HUES64 (cell line): ENCODE results near the gene AFTPH.

Experiments
- H3K27ac ChIP-seq: 2 replicates; pipeline ENCODE4 v1.7.0; 2013; ENCODE audit warnings: low read depth, low read length, inconsistent platforms
- H3K27me3 ChIP-seq: 2 replicates; pipeline ENCODE4 v1.6.1; 2013; ENCODE audit warnings: mild to moderate bottlenecking, low read length; ENCODE audit not compliant: insufficient read depth
- H3K36me3 ChIP-seq: 2 replicates; pipeline ENCODE4 v1.6.1; 2013; ENCODE audit warnings: mild to moderate bottlenecking, low read length; ENCODE audit not compliant: insufficient read depth
- H3K4me1 ChIP-seq: 2 replicates; pipeline ENCODE4 v1.6.1; 2013; ENCODE audit warnings: mild to moderate bottlenecking, low read length, moderate library complexity; ENCODE audit not compliant: insufficient read depth
- H3K4me3 ChIP-seq: 2 replicates; pipeline ENCODE4 v1.5.1; 2013; ENCODE audit warnings: mild to moderate bottlenecking, low read length, moderate library complexity
- H3K9ac ChIP-seq: 2 replicates; pipeline ENCODE4 v1.6.1; 2013; ENCODE audit warnings: mild to moderate bottlenecking, low read depth, low read length
- H3K9me3 ChIP-seq: 2 replicates; pipeline ENCODE4 v1.6.1; 2013; ENCODE audit warnings: low read depth, low read length; ENCODE audit not compliant: insufficient read depth
- WGBS: fragments of 150-250, 120-280 bp; methylation state at CpG from one replicate; pipeline ENCODE4 v1.1.7; 2013; ENCODE audit warnings: missing lambda C conversion rate; 5-methylcytosine and 5-hydroxymethylcytosine counted together

AFTPH gene

GRCh38 chr2:64542071-64543007 is 18.2 kb downstream of the AFTPH start:
- 83% methylated on average over 2 of the region's 5 CpGs for WGBS
- no peaks in the 10 kb centered on the region for H3K9me3 ChIP-seq
- no peaks in the 10 kb centered on the region for H3K27me3 ChIP-seq
- peaks cover 10% of the 10 kb centered on the region; the same call in 1 of the 2 replicates for H3K4me1 ChIP-seq
- no peak overlapping the region for H3K9ac ChIP-seq
- H3K36me3 ChIP-seq = no peaks in the 10 kb centered on the region
- H3K4me3 ChIP-seq = no peak overlapping the region
- H3K27ac ChIP-seq = no peak overlapping the region

GRCh38 chr2:64543008-64543697 is 19.0 kb downstream of the AFTPH start:
- no peaks in the 10 kb centered on the region for H3K9me3 ChIP-seq
- H3K9ac ChIP-seq = no peak overlapping the region
- H3K27ac ChIP-seq = no peak overlapping the region
- peaks cover 7% of the 10 kb centered on the region; the same call in 1 of the 2 replicates for H3K4me1 ChIP-seq
- H3K36me3 ChIP-seq = no peaks in the 10 kb centered on the region
- no peak overlapping the region for H3K4me3 ChIP-seq
- no peaks in the 10 kb centered on the region for H3K27me3 ChIP-seq

- Histone ChIP-seq H3K36me3 (no peaks in the 10 kb centered on the region), H3K9ac (no peak overlapping the region), H3K4me3 (no peak overlapping the region), H3K27me3 (no peaks in the 10 kb centered on the region), H3K4me1 (peaks cover 5% of the 10 kb centered on the region), H3K9me3 (peaks cover 2% of the 10 kb centered on the region; the same call in 1 of the 2 replicates), H3K27ac (no peak overlapping the region)
- 89% methylated on average over 3 of the region's 3 CpGs for WGBS
Measured at GRCh38 chr2:64548761-64549160, 24.6 kb downstream of the AFTPH start.

- H3K27ac ChIP-seq = no peak overlapping the region
- H3K9ac ChIP-seq = no peak overlapping the region
- H3K9me3 ChIP-seq = peaks cover 2% of the 10 kb centered on the region; the same call in 1 of the 2 replicates
- no peak overlapping the region for H3K4me3 ChIP-seq
- no peaks in the 10 kb centered on the region for H3K36me3 ChIP-seq
- no peaks in the 10 kb centered on the region for H3K27me3 ChIP-seq
- H3K4me1 ChIP-seq = peaks cover 13% of the 10 kb centered on the region
- 100% methylated on average over 1 of the region's 1 CpG for WGBS
Measured at GRCh38 chr2:64550042-64550441, 25.9 kb downstream of the AFTPH start.

- no peaks in the 10 kb centered on the region for H3K36me3 ChIP-seq
- no peak overlapping the region for H3K4me3 ChIP-seq
- 91% methylated on average over 1 of the region's 1 CpG for WGBS
Measured at GRCh38 chr2:64551851-64552250, 27.7 kb downstream of the AFTPH start.

GRCh38 chr2:64554117-64554516 is 30.0 kb downstream of the AFTPH start:
- H3K4me3 ChIP-seq = no peak overlapping the region
- H3K9ac ChIP-seq = no peak overlapping the region
- no peaks in the 10 kb centered on the region for H3K27me3 ChIP-seq
- H3K27ac ChIP-seq = no peak overlapping the region
- 0 out of 2 replicates have a peak, but pooled peaks cover 4% of the 10 kb centered on the region for H3K36me3 ChIP-seq
- peaks cover 8% of the 10 kb centered on the region; the same call in 1 of the 2 replicates for H3K4me1 ChIP-seq
- H3K9me3 ChIP-seq = peaks cover 2% of the 10 kb centered on the region; the same call in 1 of the 2 replicates

More at GRCh38 chr2:64551851-64552250, 27.7 kb downstream of the AFTPH start:
- Histone ChIP-seq H3K9me3 (peaks cover 2% of the 10 kb centered on the region; the same call in 1 of the 2 replicates), H3K4me1 (peaks cover 13% of the 10 kb centered on the region), H3K27me3 (no peaks in the 10 kb centered on the region), H3K27ac (no peak overlapping the region), H3K9ac (no peak overlapping the region)

GRCh38 chr2:64558445-64559081 is 34.4 kb downstream of the AFTPH start:
- 0 out of 2 replicates have a peak, but pooled peaks cover 4% of the 10 kb centered on the region for H3K36me3 ChIP-seq
- H3K27ac ChIP-seq = no peak overlapping the region
- 97% methylated on average over 4 of the region's 4 CpGs for WGBS
- H3K4me3 ChIP-seq = no peak overlapping the region
- no peaks in the 10 kb centered on the region for H3K9me3 ChIP-seq
- H3K9ac ChIP-seq = no peak overlapping the region
- no peaks in the 10 kb centered on the region for H3K27me3 ChIP-seq
- H3K4me1 ChIP-seq = peaks cover 8% of the 10 kb centered on the region; the same call in 1 of the 2 replicates

- Histone ChIP-seq H3K9me3 (no peaks in the 10 kb centered on the region), H3K4me1 (no peaks in the 10 kb centered on the region), H3K27me3 (no peaks in the 10 kb centered on the region), H3K27ac (no peak overlapping the region), H3K4me3 (no peak overlapping the region), H3K36me3 (0 out of 2 replicates have a peak, but pooled peaks cover 4% of the 10 kb centered on the region), H3K9ac (no peak overlapping the region)
- 92% methylated on average over 2 of the region's 2 CpGs for WGBS
Measured at GRCh38 chr2:64562148-64562784, 38.1 kb downstream of the AFTPH start.

- Histone ChIP-seq H3K27me3 (no peaks in the 10 kb centered on the region), H3K27ac (no peak overlapping the region), H3K9ac (no peak overlapping the region), H3K9me3 (no peaks in the 10 kb centered on the region), H3K4me3 (no peak overlapping the region), H3K36me3 (0 out of 2 replicates have a peak, but pooled peaks cover 3% of the 10 kb centered on the region), H3K4me1 (no peaks in the 10 kb centered on the region)
- 93% methylated on average over 6 of the region's 6 CpGs for WGBS
Measured at GRCh38 chr2:64563436-64563938, 39.4 kb downstream of the AFTPH start.

- no peaks in the 10 kb centered on the region for H3K9me3 ChIP-seq
- no peak overlapping the region for H3K9ac ChIP-seq
- H3K4me1 ChIP-seq = no peaks in the 10 kb centered on the region
- H3K27ac ChIP-seq = no peak overlapping the region
- no peak overlapping the region for H3K4me3 ChIP-seq
- WGBS = 80% methylated on average over 1 of the region's 1 CpG
- no peaks in the 10 kb centered on the region for H3K27me3 ChIP-seq
- peaks cover 18% of the 10 kb centered on the region for H3K36me3 ChIP-seq
Measured at GRCh38 chr2:64565949-64566710, 42.0 kb downstream of the AFTPH start.
